Stimulated activated naive B cell treated with anti-CD40 and anti-IgM and Interleukin-4, amounts not matched to agents 10 μg/mL and 1 μg/mL and 100 μg/mL, for 72 hours (primary cell): ENCODE data around the gene EPC1.
"Not testable (repeated sequence)": the region's sequence is repeated elsewhere in the genome, so short reads cannot be mapped to it uniquely, and the experiment has no call there.

Experiments used
- ATAC-seq, 2 donors: fragments of 150-1000 bp; cut with Tn5 transposase; replicated peaks; 2 replicates each; pipeline ENCODE4 v1.10.0; 2021; ENCODE audit warnings: moderate library complexity in 1 of 2
- DNase-seq: peaks from one replicate; pipeline ENCODE4 v3.0.0; 2021
- H3K27ac Mint-ChIP-seq: one replicate; pipeline ENCODE4 v1.8.0; 2022; ENCODE audit warnings: mild to moderate bottlenecking, mixed read lengths
- H3K27me3 Mint-ChIP-seq, 2 donors: one replicate each; pipeline ENCODE4 v1.8.0; 2022; ENCODE audit warnings: mixed read lengths in 2 of 2
- H3K36me3 Mint-ChIP-seq, 2 donors: one replicate each; pipeline ENCODE4 v1.8.0; 2022; ENCODE audit warnings: mixed read lengths in 2 of 2, mild to moderate bottlenecking in 1 of 2
- H3K4me1 Mint-ChIP-seq, 2 donors: one replicate each; pipeline ENCODE4 v1.8.0; 2022; ENCODE audit warnings: mixed read lengths in 2 of 2, mild to moderate bottlenecking in 1 of 2
- H3K4me3 Mint-ChIP-seq, 2 donors: one replicate each; pipeline ENCODE4 v1.8.0; 2022; ENCODE audit warnings: mild to moderate bottlenecking in 2 of 2, mixed read lengths in 2 of 2, moderate library complexity in 1 of 2
- H3K9me3 Mint-ChIP-seq, 2 donors: one replicate each; pipeline ENCODE4 v1.8.0; 2022; ENCODE audit warnings: mixed read lengths in 2 of 2, mild to moderate bottlenecking in 1 of 2

EPC1 gene

GRCh38 chr10:32239769-32240168 is 107.2 kb downstream of the EPC1 start:
- no peaks in the 10 kb centered on the region for H3K9me3 Mint-ChIP-seq
- DNase-seq (no peak), ATAC-seq (no peak)
- H3K4me3 Mint-ChIP-seq: no peak overlapping the region
- no peaks in the 10 kb centered on the region for H3K36me3 Mint-ChIP-seq
- no peaks in the 10 kb centered on the region for H3K27me3 Mint-ChIP-seq
- H3K27ac Mint-ChIP-seq: no peak overlapping the region
- H3K4me1 Mint-ChIP-seq: peaks cover 5 to 8% of the 10 kb centered on the region in 2 donors

DNA sequence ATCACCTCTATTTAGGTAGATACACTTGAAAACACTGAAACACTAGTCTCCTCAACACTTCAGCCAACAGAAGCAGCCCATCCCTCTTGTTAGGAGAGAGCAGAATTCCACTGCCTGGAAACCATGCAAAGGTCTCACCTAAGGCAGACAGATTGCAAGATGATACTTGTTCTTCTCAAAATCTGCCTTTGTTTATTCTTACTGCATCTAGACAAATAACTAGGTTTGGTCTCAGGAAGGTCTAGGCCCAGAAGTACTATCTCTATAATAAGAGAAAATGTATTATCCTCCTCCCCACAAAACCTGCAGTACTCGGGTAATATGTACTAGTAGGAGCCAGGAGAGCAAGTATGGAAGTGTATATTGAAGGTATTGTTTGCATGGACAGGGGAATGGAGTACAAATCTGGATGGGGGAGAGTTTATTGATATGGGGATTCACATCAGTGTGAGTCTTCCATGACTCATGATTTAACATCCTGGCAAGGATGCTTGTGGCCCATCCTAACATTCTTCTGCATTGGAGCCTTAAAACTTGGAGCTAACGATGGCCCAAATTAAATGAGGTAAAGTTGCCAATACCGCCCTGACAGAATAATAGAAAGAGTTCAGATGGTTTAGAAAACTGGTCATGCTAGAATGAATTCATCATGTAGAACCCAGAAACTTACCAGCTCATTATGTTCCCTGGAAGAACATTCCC is 109.2 kb downstream of the EPC1 start:
- no peaks in the 10 kb centered on the region for H3K27me3 Mint-ChIP-seq
- no peaks in the 10 kb centered on the region for H3K9me3 Mint-ChIP-seq
- ATAC-seq (no peak), DNase-seq (no peak)
- H3K27ac Mint-ChIP-seq: no peak overlapping the region
- H3K4me1 Mint-ChIP-seq: no peaks in the 10 kb centered on the region
- no peaks in the 10 kb centered on the region for H3K36me3 Mint-ChIP-seq
- H3K4me3 Mint-ChIP-seq: no peak overlapping the region

GRCh38 chr10:32234471-32234870 is 112.5 kb downstream of the EPC1 start:
- no peaks in the 10 kb centered on the region for H3K4me1 Mint-ChIP-seq
- H3K27ac Mint-ChIP-seq: no peak overlapping the region
- H3K27me3 Mint-ChIP-seq: no peaks in the 10 kb centered on the region
- no peaks in the 10 kb centered on the region for H3K36me3 Mint-ChIP-seq
- ATAC-seq (no peak), DNase-seq (no peak)
- no peaks in the 10 kb centered on the region for H3K9me3 Mint-ChIP-seq
- H3K4me3 Mint-ChIP-seq: no peak overlapping the region

GRCh38 chr10:32233375-32233774 is 113.6 kb downstream of the EPC1 start:
- H3K9me3 Mint-ChIP-seq, H3K36me3 Mint-ChIP-seq, H3K4me3 Mint-ChIP-seq, H3K27me3 Mint-ChIP-seq, ATAC-seq, H3K27ac Mint-ChIP-seq, DNase-seq, H3K4me1 Mint-ChIP-seq: not testable (repeated sequence)

DNA sequence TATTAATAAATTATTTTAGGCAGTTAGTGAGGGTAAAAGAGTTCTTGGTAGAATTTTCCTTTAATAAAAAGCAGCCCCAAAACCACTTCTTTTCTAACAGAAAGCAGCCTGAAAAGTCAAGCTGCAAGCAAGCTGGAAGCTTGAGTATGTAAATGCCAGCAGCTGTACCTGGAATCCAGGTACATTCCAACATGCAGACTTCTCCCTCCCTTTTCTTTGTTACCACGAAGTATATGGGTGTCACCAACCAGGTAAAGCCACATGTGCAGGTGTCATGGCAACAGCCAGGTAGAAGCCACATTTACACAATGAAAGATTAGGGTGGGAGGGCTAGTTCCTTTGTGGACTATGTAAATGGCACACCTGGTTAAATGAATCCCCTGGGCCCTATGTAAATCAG is 114.6 kb downstream of the EPC1 start:
- Mint-ChIP-seq H3K4me3 (no peak overlapping the region), H3K27me3 (no peaks in the 10 kb centered on the region), H3K9me3 (no peaks in the 10 kb centered on the region), H3K27ac (no peak overlapping the region), H3K4me1 (no peaks in the 10 kb centered on the region), H3K36me3 (no peaks in the 10 kb centered on the region)
- ATAC-seq (no peak), DNase-seq (no peak)

- not testable (repeated sequence) for H3K9me3 Mint-ChIP-seq, H3K4me1 Mint-ChIP-seq, H3K36me3 Mint-ChIP-seq, ATAC-seq, H3K4me3 Mint-ChIP-seq, H3K27ac Mint-ChIP-seq, H3K27me3 Mint-ChIP-seq, DNase-seq
Observed at GRCh38 chr10:32229788-32230187, 117.2 kb downstream of the EPC1 start.

DNA sequence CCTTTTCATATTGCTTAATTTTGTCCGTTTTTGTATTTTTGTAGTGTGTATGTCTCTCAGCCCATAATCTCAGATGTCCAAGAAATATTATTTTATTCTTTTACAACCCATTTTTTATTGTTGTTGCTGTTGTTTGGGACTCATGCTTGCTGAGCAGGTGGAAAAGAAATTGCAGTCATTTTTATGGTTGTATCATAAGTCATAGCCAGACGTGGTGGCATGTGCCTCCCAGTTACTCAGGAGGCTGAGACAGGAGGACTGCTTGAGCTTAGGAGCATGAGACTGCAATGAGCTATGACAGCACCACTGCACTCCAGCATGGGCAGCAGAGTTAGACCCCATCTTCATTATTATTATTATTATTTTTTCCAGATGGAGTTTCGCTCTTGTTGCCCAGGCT is 117.8 kb downstream of the EPC1 start:
- H3K36me3 Mint-ChIP-seq: no peaks in the 10 kb centered on the region
- H3K4me3 Mint-ChIP-seq: no peak overlapping the region
- H3K9me3 Mint-ChIP-seq: peaks cover 0 to 2% of the 10 kb centered on the region in 2 donors
- H3K27ac Mint-ChIP-seq: no peak overlapping the region
- DNase-seq (no peak), ATAC-seq (no peak)
- H3K4me1 Mint-ChIP-seq: no peaks in the 10 kb centered on the region
- peaks cover 0 to 4% of the 10 kb centered on the region in 2 donors for H3K27me3 Mint-ChIP-seq

GRCh38 chr10:32227802-32228201 is 119.2 kb downstream of the EPC1 start:
- H3K4me1 Mint-ChIP-seq: no peaks in the 10 kb centered on the region

GRCh38 chr10:32226624-32227023 is 120.3 kb downstream of the EPC1 start:
- Mint-ChIP-seq H3K4me1 (no peaks in the 10 kb centered on the region), H3K4me3 (no peak overlapping the region), H3K27ac (no peak overlapping the region), H3K27me3 (peaks cover 0 to 4% of the 10 kb centered on the region in 2 donors), H3K36me3 (peaks cover 0 to 4% of the 10 kb centered on the region in 2 donors), H3K9me3 (peaks cover 7 to 9% of the 10 kb centered on the region in 2 donors)
- no peak for ATAC-seq
- DNase-seq: no peak

More at GRCh38 chr10:32227802-32228201, 119.2 kb downstream of the EPC1 start:
- Mint-ChIP-seq H3K4me3 (no peak overlapping the region), H3K27ac (no peak overlapping the region), H3K9me3 (peaks cover 2 to 4% of the 10 kb centered on the region in 2 donors), H3K27me3 (peaks cover 0 to 4% of the 10 kb centered on the region in 2 donors), H3K36me3 (no peaks in the 10 kb centered on the region)
- ATAC-seq (no peak), DNase-seq (no peak)

- peaks cover 7 to 9% of the 10 kb centered on the region in 2 donors for H3K9me3 Mint-ChIP-seq
Observed at GRCh38 chr10:32225976-32226375, 121.0 kb downstream of the EPC1 start.

GRCh38 chr10:32222376-32222775 is 124.6 kb downstream of the EPC1 start:
- peaks cover 4 to 14% of the 10 kb centered on the region in 2 donors for H3K27me3 Mint-ChIP-seq
- peaks cover 16 to 22% of the 10 kb centered on the region in 2 donors for H3K9me3 Mint-ChIP-seq
- not testable (repeated sequence) for ATAC-seq, H3K27ac Mint-ChIP-seq, DNase-seq, H3K4me3 Mint-ChIP-seq, H3K4me1 Mint-ChIP-seq
- peaks cover 0 to 14% of the 10 kb centered on the region in 2 donors for H3K36me3 Mint-ChIP-seq

More at GRCh38 chr10:32225976-32226375, 121.0 kb downstream of the EPC1 start:
- DNase-seq (no peak), ATAC-seq (no peak)
- H3K27me3 Mint-ChIP-seq: peaks cover 0 to 4% of the 10 kb centered on the region in 2 donors
- H3K36me3 Mint-ChIP-seq: peaks cover 0 to 4% of the 10 kb centered on the region in 2 donors
- no peaks in the 10 kb centered on the region for H3K4me1 Mint-ChIP-seq
- no peak overlapping the region for H3K4me3 Mint-ChIP-seq
- H3K27ac Mint-ChIP-seq: no peak overlapping the region

DNA sequence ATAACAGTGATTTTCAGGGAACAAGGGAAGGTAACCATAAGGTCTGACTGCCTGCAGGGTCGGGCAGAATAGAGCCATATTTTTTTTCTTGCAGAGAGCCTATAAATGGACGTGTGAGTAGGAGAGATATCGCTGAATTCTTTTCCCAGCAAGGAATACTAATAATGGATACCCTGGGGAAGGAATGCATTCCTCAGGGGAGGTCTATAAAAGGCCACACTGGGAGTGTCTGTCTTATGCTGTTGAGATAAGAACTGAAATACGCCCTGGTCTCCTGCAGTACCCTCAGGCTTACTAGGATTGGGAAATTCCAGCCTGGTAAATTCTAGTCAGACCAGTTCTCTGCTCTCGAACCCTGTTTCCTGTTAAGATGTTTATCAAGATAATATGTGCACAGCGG is 127.8 kb downstream of the EPC1 start:
- not testable (repeated sequence) for ATAC-seq
- peaks cover 0 to 14% of the 10 kb centered on the region in 2 donors for H3K36me3 Mint-ChIP-seq

DNA sequence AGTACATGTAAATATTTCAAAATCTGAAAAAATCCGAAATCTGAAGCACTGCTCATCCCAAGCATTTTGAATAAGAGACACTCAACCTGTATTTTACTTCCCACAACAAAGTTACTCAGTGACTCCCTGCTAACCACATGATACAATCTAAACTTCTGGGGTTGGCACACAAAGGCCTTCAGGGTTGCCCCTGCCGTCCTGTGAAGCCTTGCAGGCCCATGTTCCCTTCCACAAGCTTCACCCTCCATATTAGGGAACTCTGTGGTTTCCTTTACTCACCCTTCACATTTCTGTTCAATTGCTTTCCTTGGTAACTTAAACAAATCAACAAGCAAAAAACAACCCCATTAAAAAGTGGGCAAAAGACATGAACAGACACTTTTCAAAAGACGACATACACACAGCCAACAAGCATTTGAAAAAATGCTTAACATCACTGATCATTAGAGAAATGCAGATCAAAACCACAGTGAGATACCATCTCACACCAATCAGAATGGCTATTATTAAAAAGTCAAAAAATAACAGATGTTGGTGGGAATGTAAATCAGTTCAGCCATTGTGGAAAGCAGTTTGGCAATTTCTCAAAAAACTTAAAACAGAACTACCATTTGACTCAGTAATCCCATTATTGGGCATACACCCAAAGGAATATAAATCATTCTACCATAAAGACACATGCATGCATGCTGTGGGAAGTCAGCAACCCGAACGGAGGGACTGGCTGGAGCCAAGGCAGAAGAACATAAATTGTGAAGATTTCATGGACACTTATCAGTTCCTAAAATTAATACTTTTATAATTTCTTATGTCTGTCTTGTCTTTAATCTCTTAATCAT is 128.5 kb downstream of the EPC1 start:
- H3K4me3 Mint-ChIP-seq, ATAC-seq, H3K27ac Mint-ChIP-seq, H3K4me1 Mint-ChIP-seq, DNase-seq: not testable (repeated sequence)
- H3K27me3 Mint-ChIP-seq: peaks cover 11 to 19% of the 10 kb centered on the region in 2 donors
- peaks cover 13 to 22% of the 10 kb centered on the region in 2 donors for H3K9me3 Mint-ChIP-seq
- H3K36me3 Mint-ChIP-seq: peaks cover 0 to 14% of the 10 kb centered on the region in 2 donors

More for the DNA sequence above, 127.8 kb downstream of the EPC1 start:
- H3K4me3 Mint-ChIP-seq, H3K27ac Mint-ChIP-seq, DNase-seq, H3K4me1 Mint-ChIP-seq: not testable (repeated sequence)
- Mint-ChIP-seq H3K9me3 (peaks cover 14 to 22% of the 10 kb centered on the region in 2 donors), H3K27me3 (peaks cover 4 to 14% of the 10 kb centered on the region in 2 donors)
